ENCODE measurements around the gene ARHGAP15.

The ARHGAP15 gene

GRCh38 chr2:143744114-143744513 is 614.9 kb downstream of the ARHGAP15 start:
- TF ChIP-seq CTCF (IDR thresholded peaks at IDR 0.05; ENCODE audit: low read length) (no peak), EZH2 (IDR thresholded peaks at IDR 0.05; ENCODE audit: borderline replicate concordance, low read length) (no peak)
- H3K9ac ChIP-seq (ENCODE audit: low read length): no peak overlapping the region
- H3K36me3 ChIP-seq (ENCODE audit: insufficient read depth, low read length): no peaks in the 10 kb centered on the region
- no peaks in the 10 kb centered on the region for H3K4me1 ChIP-seq (ENCODE audit: insufficient read depth, low read length, severe bottlenecking)
- no peaks in the 10 kb centered on the region for H4K20me1 ChIP-seq (ENCODE audit: insufficient read depth, low read length)
- no peaks in the 10 kb centered on the region for H3F3A ChIP-seq (ENCODE audit: insufficient read depth, low read length)
- no peak overlapping the region for H2AFZ ChIP-seq (ENCODE audit: low read length)
- no peaks in the 10 kb centered on the region for H3K9me3 ChIP-seq (ENCODE audit: low read length)
- no peaks in the 10 kb centered on the region for H3K9me2 ChIP-seq (ENCODE audit: low read depth, low read length)
- no peaks in the 10 kb centered on the region for H3K79me2 ChIP-seq (ENCODE audit: insufficient read depth, low read length)
- no peak overlapping the region for H3K4me2 ChIP-seq (ENCODE audit: low read length)
- H3K27me3 ChIP-seq (ENCODE audit: insufficient read depth, low read length): no peaks in the 10 kb centered on the region
- H3K27ac ChIP-seq (ENCODE audit: low read depth, low read length, poor library complexity, severe bottlenecking): no peak overlapping the region
- no peak overlapping the region for H3K4me3 ChIP-seq (ENCODE audit: low read depth, low read length, poor library complexity, severe bottlenecking)

GRCh38 chr2:143745060-143745459 is 615.8 kb downstream of the ARHGAP15 start:
- Histone ChIP-seq H3K27me3 (ENCODE audit: insufficient read depth, low read length) (no peaks in the 10 kb centered on the region), H3K4me3 (ENCODE audit: low read depth, low read length, poor library complexity, severe bottlenecking) (no peak overlapping the region), H3K4me1 (ENCODE audit: insufficient read depth, low read length, severe bottlenecking) (no peaks in the 10 kb centered on the region), H4K20me1 (ENCODE audit: insufficient read depth, low read length) (no peaks in the 10 kb centered on the region), H3K9ac (ENCODE audit: low read length) (no peak overlapping the region), H3K27ac (ENCODE audit: low read depth, low read length, poor library complexity, severe bottlenecking) (no peak overlapping the region), H3K4me2 (ENCODE audit: low read length) (no peak overlapping the region), H3F3A (ENCODE audit: insufficient read depth, low read length) (no peaks in the 10 kb centered on the region), H3K9me3 (ENCODE audit: low read length) (no peaks in the 10 kb centered on the region), H3K79me2 (ENCODE audit: insufficient read depth, low read length) (no peaks in the 10 kb centered on the region), H3K9me2 (ENCODE audit: low read depth, low read length) (no peaks in the 10 kb centered on the region), H3K36me3 (ENCODE audit: insufficient read depth, low read length) (no peaks in the 10 kb centered on the region), H2AFZ (ENCODE audit: low read length) (no peak overlapping the region)
- no peak for TF ChIP-seq EZH2 (IDR thresholded peaks at IDR 0.05; ENCODE audit: borderline replicate concordance, low read length)
- TF ChIP-seq CTCF (IDR thresholded peaks at IDR 0.05; ENCODE audit: low read length): no peak

- Histone ChIP-seq H3K9ac (ENCODE audit: low read length) (no peak overlapping the region), H3K4me3 (ENCODE audit: low read depth, low read length, poor library complexity, severe bottlenecking) (no peak overlapping the region), H3K4me2 (ENCODE audit: low read length) (no peak overlapping the region), H3F3A (ENCODE audit: insufficient read depth, low read length) (no peaks in the 10 kb centered on the region), H3K27ac (ENCODE audit: low read depth, low read length, poor library complexity, severe bottlenecking) (no peak overlapping the region), H3K9me3 (ENCODE audit: low read length) (no peaks in the 10 kb centered on the region), H2AFZ (ENCODE audit: low read length) (no peak overlapping the region), H3K4me1 (ENCODE audit: insufficient read depth, low read length, severe bottlenecking) (no peaks in the 10 kb centered on the region), H4K20me1 (ENCODE audit: insufficient read depth, low read length) (no peaks in the 10 kb centered on the region), H3K79me2 (ENCODE audit: insufficient read depth, low read length) (no peaks in the 10 kb centered on the region), H3K27me3 (ENCODE audit: insufficient read depth, low read length) (no peaks in the 10 kb centered on the region), H3K9me2 (ENCODE audit: low read depth, low read length) (no peaks in the 10 kb centered on the region), H3K36me3 (ENCODE audit: insufficient read depth, low read length) (no peaks in the 10 kb centered on the region)
- no peak for TF ChIP-seq CTCF (IDR thresholded peaks at IDR 0.05; ENCODE audit: low read length)
- no peak for TF ChIP-seq EZH2 (IDR thresholded peaks at IDR 0.05; ENCODE audit: borderline replicate concordance, low read length)
These were observed 625.5 kb downstream of the ARHGAP15 start for GRCh38 chr2:143754742-143755141.
